K562 (cell line): ENCODE results near the gene CLASP1. TPM values are rescaled to one million over a fixed set of nuclear protein-coding genes. Genes with fewer than 3 reads are reported as not detected.

Source experiments
- ATAC-seq: fragments of 200-7000 bp; cut with Tn5 transposase; 3 replicates; pipeline ENCODE4 v1.9.1; 2020; ENCODE audit warnings: moderate library complexity
- BruUV-seq: library from RNA; stranded (reverse); fragments of 400-500 nt; replicated peaks from 2 replicates; lab custom pipeline; 2021; lab: Mats Ljungman, UMichigan
- CTCF ChIA-PET: fragments of 300-600 bp; formaldehyde crosslinking; extraction: SDS; loops from one replicate; lab custom pipeline; 2021; ENCODE audit warnings: low intra/inter-chr PET ratio; lab: Yijun Ruan, JAX
- POLR2A ChIA-PET: fragments of 300-600, 350-650 bp; sonication (Branson Sonifier 250); formaldehyde crosslinking; extraction: SDS; loops from one replicate; lab custom pipeline; 2021; ENCODE audit warnings: antibody characterized with exemption, inconsistent platforms; lab: Yijun Ruan, JAX
- DNase-seq, 4 experiments: peaks; one replicate each; pipeline versions ENCODE4 v3.0.0 to v3.0.0-alpha.2; 2011 to 2018; ENCODE audit warnings: low spot score in 3 of 4, mixed read lengths in 3 of 4; ENCODE audit errors: extremely low read depth in 1 of 4
- FAIRE-seq: peaks from 2 replicates; lab custom pipeline; 2011; peaks lifted over from hg19 to GRCh38; lab: Jason Lieb, UNC
- H2AFZ ChIP-seq: 2 replicates; pipeline ENCODE4 v1.6.0; 2011; ENCODE audit warnings: low read depth, low read length, control low read depth, inconsistent platforms
- H3K27ac ChIP-seq: fragments of 200-600 bp; 3 replicates; pipeline ENCODE4 v1.8.0; 2011; ENCODE audit warnings: low read depth, mild to moderate bottlenecking, control low read depth, inconsistent platforms, low read length, moderate library complexity, mixed read lengths; ENCODE audit errors: extremely low read depth
- H3K27me3 ChIP-seq, 2 experiments: fragments of 300-600 bp in 1 of 2; 2 replicates in 1 of 2; 3 replicates in 1 of 2; pipeline versions ENCODE4 v1.6.0 to v1.8.0; 2011; ENCODE audit warnings: inconsistent platforms in 2 of 2, low read length in 2 of 2, mild to moderate bottlenecking in 1 of 2, mixed read lengths in 1 of 2, moderate library complexity in 1 of 2; ENCODE audit not compliant: control insufficient read depth in 2 of 2, insufficient read depth in 2 of 2
- H3K36me3 ChIP-seq: fragments of 300-600 bp; 3 replicates; pipeline ENCODE4 v1.8.0; 2011; ENCODE audit warnings: mild to moderate bottlenecking, low read length, inconsistent platforms; ENCODE audit not compliant: control insufficient read depth, insufficient read depth
- H3K4me1 ChIP-seq, 2 experiments: fragments of 200-600 bp in 1 of 2; replicated peaks in 1 of 2; 2 replicates in 1 of 2; 3 replicates in 1 of 2; pipeline versions ENCODE4 v1.5.1 to v1.8.0; 2011; ENCODE audit warnings: inconsistent platforms in 2 of 2, low read length in 2 of 2, mild to moderate bottlenecking in 1 of 2, mixed read lengths in 1 of 2, moderate library complexity in 1 of 2; ENCODE audit not compliant: control insufficient read depth in 2 of 2, insufficient read depth in 2 of 2
- H3K4me2 ChIP-seq: 2 replicates; pipeline ENCODE4 v1.6.1; 2011; ENCODE audit warnings: low read length, control low read depth, inconsistent platforms, mixed read lengths; ENCODE audit not compliant: insufficient read depth
- H3K4me3 ChIP-seq: fragments of 200-600 bp; sonication (generic), shearing (Covaris generic); 2 replicates; pipeline ENCODE4 v1.5.1; 2016; ENCODE audit warnings: control low read depth, inconsistent platforms
- H3K79me2 ChIP-seq: fragments of 200-600 bp; 3 replicates; pipeline ENCODE4 v1.8.0; 2011; ENCODE audit warnings: low read length, inconsistent platforms; ENCODE audit not compliant: control insufficient read depth, insufficient read depth
- H3K9ac ChIP-seq, 2 experiments: 2 replicates each; pipeline versions ENCODE4 v1.6.0 to v1.6.1; 2011; ENCODE audit warnings: low read depth in 2 of 2, low read length in 2 of 2, control low read depth in 1 of 2, inconsistent platforms in 1 of 2, mild to moderate bottlenecking in 1 of 2, mixed read lengths in 1 of 2; ENCODE audit not compliant: insufficient read depth in 1 of 2
- H3K9me1 ChIP-seq: one replicate; pipeline ENCODE4 v1.6.0; 2011; ENCODE audit warnings: inconsistent platforms, mild to moderate bottlenecking, low read length, moderate library complexity; ENCODE audit not compliant: control insufficient read depth, insufficient read depth
- H3K9me3 ChIP-seq: replicated peaks from 2 replicates; pipeline ENCODE4 v1.5.1; 2011; ENCODE audit warnings: low read depth, low read length, inconsistent platforms; ENCODE audit not compliant: control insufficient read depth, insufficient read depth
- H4K20me1 ChIP-seq: replicated peaks from 2 replicates; pipeline ENCODE4 v1.6.1; 2011; ENCODE audit warnings: low read length, inconsistent platforms, mixed read lengths; ENCODE audit not compliant: control insufficient read depth, insufficient read depth
- C11orf30 ChIP-seq: fragments of 450-650 bp; IDR thresholded peaks from 2 replicates; pipeline ENCODE4 v1.6.1; 2016; ENCODE audit warnings: low read depth, mild to moderate bottlenecking
- DMBX1 ChIP-seq: fragments of 250-450 bp; sonication (Bioruptor Pico); IDR thresholded peaks from 2 replicates; pipeline ENCODE4 v1.8.0; 2022; ENCODE audit warnings: inconsistent platforms, mild to moderate bottlenecking, moderate library complexity, borderline replicate concordance
- FOSL1 ChIP-seq: fragments of 200-800 bp; sonication (Bioruptor generic); conservative IDR thresholded peaks from 2 replicates; pipeline ENCODE4 v1.6.1; 2016; ENCODE audit warnings: missing genetic modification characterization, missing compliant biosample characterization
- HOMEZ ChIP-seq: fragments of 250-450 bp; sonication (Bioruptor Pico); IDR thresholded peaks from 2 replicates; pipeline ENCODE4 v1.4.0; 2020; ENCODE audit warnings: mild to moderate bottlenecking, moderate library complexity
- MAFF ChIP-seq: IDR thresholded peaks from 2 replicates; pipeline ENCODE4 v1.6.1; 2012; ENCODE audit warnings: low read length, improper control_type of control experiment
- MAFG ChIP-seq: fragments of 450-650 bp; conservative IDR thresholded peaks from 2 replicates; pipeline ENCODE4 v1.6.1; 2016; ENCODE audit warnings: missing genetic modification characterization, missing compliant biosample characterization
- MAFK ChIP-seq: IDR thresholded peaks from 2 replicates; pipeline ENCODE4 v1.6.1; 2011; ENCODE audit warnings: low read length, improper control_type of control experiment
- POLR3A ChIP-seq: IDR thresholded peaks from 2 replicates; pipeline ENCODE4 v1.6.1; 2011; ENCODE audit warnings: borderline replicate concordance, mild to moderate bottlenecking, moderate library complexity; ENCODE audit not compliant: insufficient read length, insufficient read depth; ENCODE audit errors: extremely low read depth
- RBM39 ChIP-seq: fragments of 200-400 bp; formaldehyde crosslinking; optimal IDR thresholded peaks from 2 replicates; pipeline ENCODE3; 2018; ENCODE audit warnings: low read depth, low read length
- SRSF1 ChIP-seq: fragments of 200-400 bp; formaldehyde crosslinking; IDR thresholded peaks from 2 replicates; pipeline ENCODE4 v1.6.1; 2017; ENCODE audit warnings: mild to moderate bottlenecking, low read depth, low read length, moderate library complexity
- ZNF134 ChIP-seq: fragments of 250-450 bp; sonication (Bioruptor Pico); conservative IDR thresholded peaks from 2 replicates; pipeline ENCODE4 v1.4.0; 2020
- ZNF282 ChIP-seq: sonication (generic); formaldehyde crosslinking; IDR thresholded peaks from 2 replicates; pipeline ENCODE4 v1.8.1; 2023; ENCODE audit warnings: missing genetic modification reagents
- ZNF311 ChIP-seq: fragments of 250-450 bp; sonication (Bioruptor Pico); IDR thresholded peaks from 2 replicates; pipeline ENCODE4 v1.4.0; 2020; ENCODE audit warnings: mild to moderate bottlenecking, moderate library complexity
- ZNF316 ChIP-seq: fragments of 450-650 bp; IDR thresholded peaks from 2 replicates; pipeline ENCODE4 v1.6.1; 2016
- ZNF41 ChIP-seq: fragments of 250-450 bp; sonication (Bioruptor Pico); conservative IDR thresholded peaks from 2 replicates; pipeline ENCODE4 v1.4.0; 2020; ENCODE audit warnings: mild to moderate bottlenecking
- ZNF644 ChIP-seq: fragments of 200-800 bp; sonication (Bioruptor generic); IDR thresholded peaks from 2 replicates; pipeline ENCODE4 v1.6.1; 2016; ENCODE audit warnings: low read depth, missing genetic modification characterization, missing compliant biosample characterization
- ZNF707 ChIP-seq: fragments of 250-450 bp; sonication (Bioruptor Pico); conservative IDR thresholded peaks from 2 replicates; pipeline ENCODE4 v1.8.0; 2022; ENCODE audit warnings: inconsistent platforms, mild to moderate bottlenecking, moderate library complexity
- WGBS: fragments of 100-300 bp; shearing (Covaris generic); methylation state at CpG from one replicate; pipeline ENCODE4 v1.1.6; 2016; ENCODE audit warnings: low coverage, mixed read lengths; ENCODE audit not compliant: insufficient coverage; ENCODE audit errors: missing lambda C conversion rate; 5-methylcytosine and 5-hydroxymethylcytosine counted together
- in situ Hi-C: fragments of 300-500 bp; cut with MboI; formaldehyde crosslinking; loops from 4 replicates; pipeline ENCODE4 v1.15.0; 2018; ENCODE audit warnings: inconsistent platforms, mixed read lengths
- intact Hi-C: fragments of 100-400 bp; cut with micrococcal nuclease; formaldehyde crosslinking; loops from 2 replicates; pipeline ENCODE4 v1.14.2; 2022
- polyA plus RNA-seq, 8 experiments: library from polyadenylated mRNA; depleted of rRNA in 4 of 8; stranded (reverse) in 5 of 8; unstranded in 3 of 8; fragments of >200 nt; fragmentation: Nextera tagmentation in 2 of 8; fragmentation: Illumina TruSeq in 1 of 8; extraction: Ambion mirVana in 2 of 8; extraction: Trizol in 1 of 8; gene quantifications; 2 replicates each; pipeline versions ENCODE4 v1.2.1 to v1.2.3, GENCODE V29; 2011 to 2014; ENCODE audit warnings: inconsistent platforms in 1 of 8, missing spikeins in 1 of 8
- total RNA-seq, 7 experiments: library from RNA; depleted of rRNA in 6 of 7; stranded (reverse); fragments of >200 nt in 6 of 7; fragmentation: Illumina TruSeq in 2 of 7; extraction: Trizol in 2 of 7; gene quantifications; 2 replicates each; pipeline versions ENCODE4 v1.2.1 to v1.2.3, GENCODE V29; 2011 to 2021; ENCODE audit warnings: low replicate concordance in 1 of 7

The CLASP1 gene
- total and polyA plus RNA-seq, 9 of the 15 experiments (the other 6 are each of a cell fraction or from before 2014, with no cell fraction given) = 1.7 to 40.3 (median 20.7) TPM

GRCh38 chr2:121362226-121362625, 287.0 kb downstream of the CLASP1 start:
- ChIA-PET CTCF (no interaction called here), POLR2A (no interaction called here)
- H3K9ac ChIP-seq = no peak overlapping the region
- no peaks in the 10 kb centered on the region for H3K79me2 ChIP-seq
- no peak for DNase-seq
- TF ChIP-seq ZNF282 = no peak
- 0 out of 2 replicates have a peak, but pooled peaks have one; percentile 17 for TF ChIP-seq MAFK
- TF ChIP-seq DMBX1 (CRISPR knock-in tag) = no peak
- TF ChIP-seq C11orf30 = peak; percentile 34; the same call in 1 of the 2 replicates
- TF ChIP-seq SRSF1 = no peak
- TF ChIP-seq ZNF707 (CRISPR knock-in tag) = no peak
- TF ChIP-seq RBM39 = no peak
- TF ChIP-seq ZNF316 = peak; percentile 49
- no peak for TF ChIP-seq FOSL1 (tag)
- no peak for TF ChIP-seq ZNF644 (tag)
- TF ChIP-seq MAFG (tag) = 0 out of 2 replicates have a peak, but pooled peaks have one; percentile 34
- TF ChIP-seq ZNF41 (CRISPR knock-in tag) = no peak
- TF ChIP-seq MAFF = 0 out of 2 replicates have a peak, but pooled peaks have one; percentile 23
- TF ChIP-seq HOMEZ = no peak
- TF ChIP-seq ZNF311 (CRISPR knock-in tag) = no peak
- TF ChIP-seq POLR3A = no peak
- TF ChIP-seq ZNF134 = no peak
- WGBS = 79% methylated on average over 1 of the region's 1 CpG
- no peak overlapping the region; the same call in 2 of the 3 replicates for H3K27ac ChIP-seq
- no peaks in the 10 kb centered on the region for H3K9me3 ChIP-seq
- H3K9me1 ChIP-seq = peaks cover 2% of the 10 kb centered on the region
- no peak overlapping the region for H2AFZ ChIP-seq
- peaks cover 73% of the 10 kb centered on the region for H3K36me3 ChIP-seq
- BruUV-seq = no TSS peak
- in situ Hi-C loops (no loop called here), intact Hi-C loops (no loop called here)
- no peak overlapping the region for H3K4me2 ChIP-seq
- H4K20me1 ChIP-seq = no peaks in the 10 kb centered on the region; the same call in 1 of the 2 replicates
- ATAC-seq = no peak
- FAIRE-seq = no peak
- no peaks in the 10 kb centered on the region for H3K27me3 ChIP-seq
- H3K4me1 ChIP-seq = no peaks in the 10 kb centered on the region
- no peak overlapping the region for H3K4me3 ChIP-seq
